OCI-LY7 (cell line): Measurements from ENCODE around the gene RRP15.

Source experiments
- CTCF ChIP-seq: fragments of 200-600 bp; sonication (generic); conservative IDR thresholded peaks from 2 replicates; pipeline ENCODE4 v1.5.1; 2014; ENCODE audit warnings: mild to moderate bottlenecking, antibody characterized with exemption, low read length, moderate library complexity, mixed read lengths
- EZH2phosphoT487 ChIP-seq: fragments of 200-600 bp; sonication (generic); IDR thresholded peaks from 2 replicates; pipeline ENCODE4 v1.6.1; 2018; ENCODE audit warnings: low read depth, borderline replicate concordance, mild to moderate bottlenecking, mixed run types, antibody characterized with exemption, low read length, moderate library complexity, mixed read lengths

- TF ChIP-seq CTCF (no peak), EZH2phosphoT487 (no peak)
Observed at GRCh38 chr1:218297867-218298266, 12.8 kb downstream of the RRP15 start.
